GM23248 (cell line): ENCODE data around the gene IRS1. TPM values are rescaled to one million over a fixed set of nuclear protein-coding genes. Genes with fewer than 3 reads are reported as not detected.

Source experiments
- DNase-seq: peaks from one replicate; pipeline ENCODE4 v3.0.0-alpha.2; 2015
- H2AFZ ChIP-seq: fragments of 200-600 bp; sonication (generic); 2 replicates; pipeline ENCODE4 v1.6.1; 2016; ENCODE audit warnings: antibody characterized with exemption
- H3F3A ChIP-seq: fragments of 200-600 bp; sonication (generic); 2 replicates; pipeline ENCODE4 v1.6.1; 2016; ENCODE audit warnings: mild to moderate bottlenecking, antibody characterized with exemption, mixed run types; ENCODE audit not compliant: insufficient read depth
- H3K27ac ChIP-seq: fragments of 200-600 bp; sonication (generic); 2 replicates; pipeline ENCODE4 v1.5.1; 2016; ENCODE audit warnings: mild to moderate bottlenecking
- H3K27me3 ChIP-seq: fragments of 200-600 bp; sonication (generic); replicated peaks from 2 replicates; pipeline ENCODE4 v1.6.1; 2016; ENCODE audit warnings: mild to moderate bottlenecking; ENCODE audit not compliant: insufficient read depth
- H3K36me3 ChIP-seq: fragments of 200-600 bp; sonication (generic); 2 replicates; pipeline ENCODE4 v1.6.1; 2016; ENCODE audit warnings: low read depth, mild to moderate bottlenecking
- H3K4me1 ChIP-seq: fragments of 200-600 bp; sonication (generic); 2 replicates; pipeline ENCODE4 v1.6.1; 2016; ENCODE audit warnings: mild to moderate bottlenecking; ENCODE audit not compliant: insufficient read depth
- H3K4me2 ChIP-seq: fragments of 200-600 bp; sonication (generic); one replicate; pipeline ENCODE4 v1.6.1; 2016; ENCODE audit warnings: mild to moderate bottlenecking; ENCODE audit not compliant: unreplicated experiment
- H3K4me3 ChIP-seq: fragments of 200-600 bp; sonication (generic); 2 replicates; pipeline ENCODE4 v1.5.1; 2016; ENCODE audit warnings: mild to moderate bottlenecking
- H3K79me2 ChIP-seq: fragments of 200-600 bp; sonication (generic); 2 replicates; pipeline ENCODE4 v1.6.1; 2016; ENCODE audit warnings: mild to moderate bottlenecking; ENCODE audit not compliant: insufficient read depth
- H3K9ac ChIP-seq: fragments of 200-600 bp; sonication (generic); 2 replicates; pipeline ENCODE4 v1.6.1; 2016; ENCODE audit warnings: mild to moderate bottlenecking
- H3K9me2 ChIP-seq: fragments of 200-600 bp; sonication (generic); 2 replicates; pipeline ENCODE4 v1.6.1; 2016; ENCODE audit warnings: mixed run types, mild to moderate bottlenecking, moderate library complexity; ENCODE audit not compliant: insufficient read depth
- H3K9me3 ChIP-seq: fragments of 200-600 bp; sonication (generic); one replicate; pipeline ENCODE4 v1.6.1; 2017; ENCODE audit warnings: low read depth
- H4K20me1 ChIP-seq: fragments of 200-600 bp; sonication (generic); 2 replicates; pipeline ENCODE4 v1.6.0; 2016; ENCODE audit not compliant: insufficient read depth
- EZH2 ChIP-seq: fragments of 200-600 bp; sonication (generic); IDR thresholded peaks from 2 replicates; pipeline ENCODE4 v1.6.1; 2018; ENCODE audit warnings: antibody characterized with exemption, mild to moderate bottlenecking; ENCODE audit not compliant: insufficient read depth, poor library complexity, severe bottlenecking
- EZH2phosphoT487 ChIP-seq: fragments of 200-600 bp; sonication (generic); IDR thresholded peaks from 2 replicates; pipeline ENCODE4 v1.6.1; 2018; ENCODE audit warnings: antibody characterized with exemption, moderate library complexity, mild to moderate bottlenecking, low read depth; ENCODE audit not compliant: insufficient read depth
- WGBS, 2 experiments: methylation state at CpG; one replicate each; pipeline ENCODE4 v1.1.6; 2015 to 2017; ENCODE audit warnings: low lambda C conversion rate in 2 of 2, low coverage in 1 of 2; ENCODE audit errors: missing lambda C conversion rate in 2 of 2; 5-methylcytosine and 5-hydroxymethylcytosine counted together
- in situ Hi-C: fragments of 300-500 bp; cut with MboI; formaldehyde crosslinking; loops from 2 replicates; pipeline ENCODE4 v1.15.0; 2020
- polyA plus RNA-seq: library from polyadenylated mRNA; unstranded; fragments of >200 nt; fragmentation: Nextera tagmentation; extraction: Ambion mirVana; gene quantifications from 2 replicates; pipeline ENCODE4 v1.2.1, GENCODE V29; 2016
- total RNA-seq: library from RNA; depleted of rRNA; stranded (reverse); fragments of >200 nt; shearing (Covaris generic); gene quantifications from 2 replicates; pipeline ENCODE4 v1.2.3, GENCODE V29; 2014

Gene IRS1
- total and polyA plus RNA-seq, 2 experiments from 2014 or later: 8.4 to 18.8 TPM

GRCh38 chr2:226728996-226729395 is 70.6 kb downstream of the IRS1 start:
- Histone ChIP-seq H3K9ac (no peak overlapping the region), H3F3A (peaks cover 22% of the 10 kb centered on the region), H3K9me2 (no peaks in the 10 kb centered on the region), H3K4me2 (no peak overlapping the region), H3K4me1 (peaks cover 20% of the 10 kb centered on the region), H3K4me3 (no peak overlapping the region), H3K79me2 (no peaks in the 10 kb centered on the region), H3K27me3 (no peaks in the 10 kb centered on the region), H2AFZ (no peak overlapping the region), H4K20me1 (no peaks in the 10 kb centered on the region), H3K36me3 (peaks cover 2% of the 10 kb centered on the region; the same call in 1 of the 2 replicates), H3K27ac (no peak overlapping the region), H3K9me3 (no peaks in the 10 kb centered on the region)
- in situ Hi-C loops: no loop called here
- DNase-seq: no peak
- 100% methylated on average over 1 of the region's 1 CpG for WGBS, 2 experiments
- TF ChIP-seq EZH2phosphoT487: no peak

- in situ Hi-C loops: no loop called here
These were observed 72.4 kb downstream of the IRS1 start for GRCh38 chr2:226727251-226727650.

GRCh38 chr2:226726546-226726945 is 73.1 kb downstream of the IRS1 start:
- no peaks in the 10 kb centered on the region for H3K79me2 ChIP-seq
- DNase-seq: peak; percentile 54
- H3K9ac ChIP-seq: peak overlapping the region; percentile 14
- in situ Hi-C loops: no loop called here
- no peaks in the 10 kb centered on the region for H3K9me2 ChIP-seq
- peak overlapping the region; percentile 67 for H2AFZ ChIP-seq
- H3K4me2 ChIP-seq: peak overlapping the region; percentile 65
- no peaks in the 10 kb centered on the region for H3K36me3 ChIP-seq
- H3K27ac ChIP-seq: peak overlapping the region; percentile 3; the same call in 1 of the 2 replicates
- no peaks in the 10 kb centered on the region for H3K9me3 ChIP-seq
- 47 to 59% methylated on average over 2 of the region's 2 CpGs for WGBS, 2 experiments
- TF ChIP-seq EZH2phosphoT487 (no peak), EZH2 (no peak)
- H3K4me3 ChIP-seq: peak overlapping the region; percentile 43
- no peaks in the 10 kb centered on the region for H4K20me1 ChIP-seq
- no peaks in the 10 kb centered on the region for H3K27me3 ChIP-seq
- H3F3A ChIP-seq: peaks cover 19% of the 10 kb centered on the region
- H3K4me1 ChIP-seq: peaks cover 20% of the 10 kb centered on the region

More at GRCh38 chr2:226727251-226727650, 72.4 kb downstream of the IRS1 start:
- Histone ChIP-seq H3K4me2 (no peak overlapping the region), H3K27ac (no peak overlapping the region), H3K4me1 (peaks cover 20% of the 10 kb centered on the region), H3K9me3 (no peaks in the 10 kb centered on the region), H3K9ac (no peak overlapping the region), H4K20me1 (no peaks in the 10 kb centered on the region), H3K79me2 (no peaks in the 10 kb centered on the region), H3K36me3 (no peaks in the 10 kb centered on the region), H3F3A (peaks cover 19% of the 10 kb centered on the region), H3K9me2 (no peaks in the 10 kb centered on the region), H2AFZ (no peak overlapping the region; the same call in 1 of the 2 replicates), H3K4me3 (no peak overlapping the region), H3K27me3 (no peaks in the 10 kb centered on the region)
- TF ChIP-seq EZH2 (no peak), EZH2phosphoT487 (no peak)
- DNase-seq: no peak
- 48 to 60% methylated on average over 1 of the region's 1 CpG for WGBS, 2 experiments

- Histone ChIP-seq H3K4me1 (peaks cover 20% of the 10 kb centered on the region), H3K27me3 (no peaks in the 10 kb centered on the region), H4K20me1 (no peaks in the 10 kb centered on the region), H2AFZ (peak overlapping the region; percentile 67; the same call in 1 of the 2 replicates), H3K9me2 (no peaks in the 10 kb centered on the region), H3K9ac (no peak overlapping the region), H3K79me2 (no peaks in the 10 kb centered on the region), H3K9me3 (no peaks in the 10 kb centered on the region), H3K36me3 (no peaks in the 10 kb centered on the region), H3K4me2 (no peak overlapping the region), H3K27ac (no peak overlapping the region), H3K4me3 (peak overlapping the region; percentile 43; the same call in 1 of the 2 replicates), H3F3A (peaks cover 19% of the 10 kb centered on the region)
- in situ Hi-C loops: no loop called here
- WGBS, 2 experiments: 74 to 81% methylated on average over 10 of the region's 10 CpGs
- DNase-seq: no peak
- no peak for TF ChIP-seq EZH2
- no peak for TF ChIP-seq EZH2phosphoT487
These were observed 74.3 kb downstream of the IRS1 start for GRCh38 chr2:226725126-226725860.
